Stimulated activated CD4-positive, alpha-beta T cell treated with anti-CD3 and anti-CD28 coated beads, Interleukin-15, amount 100 ng/mL, for 24 hours (primary cell): ENCODE results near the gene CYTH4.

Experiments
- DNase-seq: peaks from one replicate; pipeline ENCODE4 v3.0.0-alpha.2; 2020

CYTH4 gene

DNA sequence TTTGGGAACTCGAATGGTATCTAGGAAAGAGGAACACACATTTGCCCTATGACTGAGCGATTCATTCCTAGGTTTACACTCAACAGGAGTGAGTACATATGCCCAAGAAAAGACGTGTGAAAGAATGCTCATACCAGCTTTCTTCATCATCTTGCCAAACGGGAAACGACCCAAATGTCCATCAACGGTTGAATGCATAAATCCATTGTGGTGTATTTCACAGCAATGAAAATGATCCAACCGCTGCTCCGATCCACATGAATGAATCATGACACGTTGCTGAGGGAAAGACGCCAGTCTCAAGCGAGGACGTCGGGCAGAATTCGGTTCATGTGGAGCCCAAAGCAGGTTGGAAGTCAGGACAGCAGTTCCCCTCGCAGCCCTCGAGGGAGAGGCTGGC lies 71.5 kb downstream of the CYTH4 start:
- no peak for DNase-seq

DNA sequence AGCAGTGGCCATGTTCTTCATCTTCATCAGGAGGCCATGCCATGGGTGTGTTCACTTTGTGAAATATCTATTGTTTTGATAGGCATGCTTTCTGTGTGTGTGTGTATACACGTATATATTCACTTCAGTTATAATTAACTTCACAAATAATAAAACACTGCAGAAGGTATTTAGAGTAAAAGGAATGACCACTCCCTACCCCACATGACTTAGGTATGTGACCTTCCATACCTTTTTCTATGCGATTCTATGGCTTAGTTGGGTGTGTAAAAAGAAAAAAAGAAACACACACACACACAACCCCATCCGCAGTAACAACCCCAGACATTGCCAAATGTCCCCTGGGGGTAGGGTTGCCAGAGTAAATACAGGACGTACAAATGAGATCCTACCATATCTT lies 72.0 kb downstream of the CYTH4 start:
- DNase-seq: no peak

DNA sequence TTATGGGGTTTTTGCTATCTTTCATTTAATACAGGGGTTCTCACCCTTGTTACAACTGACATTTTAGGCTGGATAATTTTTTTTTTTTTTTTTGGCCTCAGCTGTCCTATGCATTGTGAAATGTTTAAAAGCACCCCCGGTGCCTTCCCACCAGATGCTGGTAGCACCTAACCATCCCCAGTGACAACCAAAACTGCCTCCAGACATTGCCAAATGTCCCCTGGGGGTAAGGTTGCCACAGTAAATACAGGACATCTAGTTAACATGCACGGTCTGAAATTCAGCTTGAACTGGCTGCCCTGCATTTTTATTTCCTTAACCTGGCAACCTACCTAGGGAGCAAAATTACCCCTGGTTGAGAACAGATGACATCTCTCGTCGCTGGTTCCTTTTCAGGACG lies 72.4 kb downstream of the CYTH4 start:
- no peak for DNase-seq

DNA sequence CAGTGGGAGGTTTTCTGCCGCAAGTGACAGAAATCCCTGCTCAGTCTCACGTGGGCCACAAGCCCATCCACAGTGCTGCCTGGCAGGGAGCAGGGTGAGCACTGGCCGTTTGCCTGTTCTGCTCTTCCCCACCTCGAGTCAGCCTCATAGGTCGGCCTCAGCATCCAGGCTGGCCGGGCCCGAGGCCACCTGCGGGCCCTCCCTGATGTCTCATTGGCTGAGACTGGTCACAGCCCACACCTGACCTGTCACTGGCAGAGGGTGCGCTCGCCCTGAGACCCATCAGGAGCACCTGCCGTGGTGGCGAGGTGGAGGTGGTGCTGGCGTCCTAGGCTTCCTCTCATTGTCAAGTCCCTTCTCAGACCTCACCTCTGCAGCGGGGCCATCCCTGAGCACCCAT lies 72.9 kb downstream of the CYTH4 start:
- no peak for DNase-seq

DNA sequence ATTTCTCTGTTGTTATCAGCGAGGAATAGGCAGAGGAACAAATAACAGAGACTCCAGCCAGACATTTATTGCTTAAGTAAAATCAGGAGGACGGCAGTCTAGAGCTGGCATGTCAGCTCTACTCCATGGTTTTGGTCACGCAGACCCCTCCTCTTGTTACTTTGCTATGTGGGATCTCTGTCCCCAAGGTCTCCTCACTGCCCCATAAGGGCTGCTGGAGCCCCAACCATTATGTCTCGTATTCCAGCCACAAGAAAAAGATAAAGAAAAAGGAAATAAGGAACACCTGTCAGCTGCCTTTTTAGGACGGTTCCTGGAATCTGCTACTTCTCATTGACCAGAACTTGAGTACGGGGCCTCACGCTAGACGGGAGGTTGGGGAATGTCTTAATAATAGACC lies 74.6 kb downstream of the CYTH4 start:
- no peak for DNase-seq

DNA sequence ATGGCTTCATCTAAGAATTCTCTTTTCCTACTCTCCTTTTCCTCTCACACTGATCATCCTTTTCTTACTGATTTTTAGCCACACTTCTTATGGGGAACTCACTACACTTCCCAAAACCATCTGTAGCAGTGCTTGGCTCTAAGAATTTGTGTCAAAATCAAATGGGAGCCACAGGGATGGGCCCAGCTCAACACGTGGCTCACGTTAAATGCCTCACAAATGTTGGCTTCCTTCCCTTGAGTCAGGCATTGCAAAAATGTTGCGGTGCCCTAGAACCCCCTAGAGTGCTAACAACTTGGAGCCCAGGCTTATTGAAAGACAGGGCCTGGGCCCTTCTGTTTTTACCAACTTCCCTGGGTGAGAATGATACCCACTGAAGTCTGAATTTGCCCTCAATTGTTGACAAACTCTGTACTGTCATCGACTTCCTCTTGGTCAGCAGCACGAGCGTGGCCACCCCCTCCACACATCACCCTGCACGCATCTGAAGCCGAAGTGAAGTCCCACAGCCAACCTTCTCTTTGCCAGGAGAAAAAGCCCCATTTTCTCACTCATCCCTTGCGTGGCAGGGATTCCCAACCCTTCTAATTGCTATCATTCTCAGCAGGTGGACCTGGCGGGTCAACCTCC lies 75.3 kb downstream of the CYTH4 start:
- no peak for DNase-seq

DNA sequence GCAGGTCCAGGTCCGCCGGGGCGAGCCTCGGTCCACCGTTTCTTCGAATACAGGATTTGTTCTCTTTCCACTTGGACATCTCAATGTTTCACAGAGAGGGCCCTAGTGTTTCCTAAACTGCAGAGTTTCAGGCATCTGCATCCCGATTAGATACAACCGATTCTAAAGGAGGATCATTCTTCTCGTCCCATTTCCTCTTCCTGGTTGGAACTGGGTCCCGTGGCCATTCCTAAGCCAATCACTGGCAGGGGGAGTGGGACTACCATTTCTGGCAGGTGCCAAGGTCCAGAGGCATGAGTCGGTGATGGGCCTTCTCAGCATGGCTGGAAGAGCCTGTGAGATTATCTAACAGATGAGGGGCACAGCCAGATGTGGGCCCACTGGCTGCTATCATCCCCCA lies 76.1 kb downstream of the CYTH4 start:
- DNase-seq: no peak

DNA sequence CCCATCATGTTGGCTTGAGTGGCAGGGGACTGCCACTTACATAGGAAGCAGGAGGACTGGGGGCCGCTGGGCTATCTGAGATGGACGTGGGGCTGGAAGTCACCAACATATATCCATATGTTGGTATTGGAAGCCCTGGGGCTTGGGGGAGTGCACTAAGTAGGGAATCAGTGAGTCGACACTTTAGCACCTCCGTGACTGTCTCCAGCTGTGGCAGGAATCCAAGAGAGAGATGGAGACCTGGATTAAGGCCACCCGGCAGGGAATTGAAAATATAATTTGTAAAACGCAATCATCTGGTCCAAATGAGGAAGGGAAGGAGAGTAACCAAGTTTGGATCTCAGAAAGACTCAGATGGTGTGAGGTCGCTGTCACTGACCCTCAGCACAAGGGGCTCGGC lies 76.6 kb downstream of the CYTH4 start:
- DNase-seq: no peak

DNA sequence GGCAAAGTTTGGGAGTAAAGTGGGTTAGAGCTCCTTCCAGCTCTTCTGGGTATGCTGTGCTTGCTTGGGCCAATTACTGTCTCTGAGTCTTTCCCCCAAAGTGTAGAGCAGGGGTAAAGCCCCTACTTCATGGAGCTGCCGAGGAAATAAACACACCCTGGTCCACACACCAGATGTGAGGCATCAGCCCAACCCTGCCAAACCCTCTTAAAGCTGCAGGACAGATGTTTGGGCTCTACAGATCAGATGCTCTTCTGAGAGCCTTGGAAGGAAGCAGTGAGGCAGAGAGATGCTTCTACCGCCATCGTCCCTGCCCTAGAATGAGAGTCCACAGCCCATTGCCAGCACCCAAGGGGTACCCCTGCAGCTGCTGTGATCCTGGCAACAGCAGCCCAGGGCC lies 80.3 kb downstream of the CYTH4 start:
- no peak for DNase-seq

DNA sequence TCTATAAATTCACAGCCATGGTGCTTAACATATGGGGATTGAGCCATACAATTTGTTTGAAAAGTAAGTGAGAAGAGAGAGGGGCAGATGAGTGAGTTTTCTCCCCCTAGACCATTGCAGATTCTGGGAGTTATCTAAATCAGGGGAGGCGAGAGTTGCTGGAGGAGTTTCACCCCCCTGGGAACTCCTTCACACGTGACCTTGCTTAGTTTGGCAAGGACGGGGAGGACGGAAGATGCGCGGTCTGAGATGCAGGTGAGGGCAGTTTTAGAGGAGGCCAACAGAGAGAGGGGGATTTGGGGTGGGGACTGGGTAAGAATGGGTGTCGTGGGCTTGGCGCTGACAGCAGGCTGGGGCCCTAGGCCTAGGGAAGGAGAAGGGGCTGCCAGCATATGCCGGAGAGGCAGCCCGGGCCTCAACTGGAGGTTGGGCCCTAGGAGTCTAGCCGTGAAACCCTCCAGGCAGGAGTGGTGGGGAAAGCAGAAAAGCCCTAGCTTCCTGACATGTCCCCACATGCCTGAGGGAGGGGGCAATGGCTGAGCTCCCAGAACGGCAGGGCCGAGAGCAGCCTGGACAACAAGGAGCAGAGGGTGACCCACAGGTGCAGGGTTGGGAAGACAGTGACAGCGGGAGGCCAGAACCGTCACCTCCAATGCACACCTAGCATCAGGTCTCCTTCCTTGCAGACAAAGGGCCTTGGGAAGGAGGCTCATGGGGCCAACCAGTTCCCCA lies 81.1 kb downstream of the CYTH4 start:
- DNase-seq: no peak
